Activated CD8-positive, alpha-beta memory T cell treated with anti-CD3 and anti-CD28 coated beads, Interleukin-2, amount 10 ng/mL, durations not matched to agents 7 days and 5 days (primary cell): ENCODE results near the gene NBPF14. TPM values are rescaled to one million over a fixed set of nuclear protein-coding genes. Genes with fewer than 3 reads are reported as not detected.
"Not testable (repeated sequence)": the region's sequence is repeated elsewhere in the genome, so short reads cannot be mapped to it uniquely, and the experiment has no call there.

ENCODE experiments used
- ATAC-seq: fragments of 150-1000 bp; cut with Tn5 transposase; one replicate; pipeline ENCODE4 v1.10.0; 2021; ENCODE audit warnings: moderate library complexity
- CTCF ChIA-PET: fragments of 350-600 bp; sonication (Branson Sonifier 250); formaldehyde crosslinking; loops from one replicate; lab custom pipeline; 2021; ENCODE audit warnings: antibody characterized with exemption; lab: Charles Lee
- DNase-seq: peaks from one replicate; pipeline ENCODE4 v3.0.0-alpha.2; 2020
- H3K27ac Mint-ChIP-seq: one replicate; pipeline ENCODE4 v1.8.0; 2021; ENCODE audit warnings: mild to moderate bottlenecking, mixed read lengths
- H3K27me3 Mint-ChIP-seq: one replicate; pipeline ENCODE4 v1.8.0; 2021; ENCODE audit warnings: mixed read lengths
- H3K36me3 Mint-ChIP-seq: one replicate; pipeline ENCODE4 v1.8.0; 2021; ENCODE audit warnings: mild to moderate bottlenecking, mixed read lengths
- H3K4me1 Mint-ChIP-seq: one replicate; pipeline ENCODE4 v1.8.0; 2021; ENCODE audit warnings: mixed read lengths
- H3K4me3 Mint-ChIP-seq: one replicate; pipeline ENCODE4 v1.8.0; 2021; ENCODE audit warnings: mild to moderate bottlenecking, moderate library complexity, mixed read lengths
- H3K9me3 Mint-ChIP-seq: one replicate; pipeline ENCODE4 v1.8.0; 2022; ENCODE audit warnings: low read depth, mixed read lengths
- total RNA-seq, 2 experiments: library from RNA; stranded (reverse); gene quantifications; one replicate each; pipeline ENCODE4 v1.2.3, GENCODE V29; 2021

The NBPF14 gene
- total RNA-seq, 2 experiments from 2014 or later: 21.3 to 25.2 TPM

GRCh38 chr1:148522072-148522471 lies 73.7 kb downstream of the NBPF14 start:
- H3K9me3 Mint-ChIP-seq, H3K36me3 Mint-ChIP-seq, H3K27me3 Mint-ChIP-seq, H3K4me1 Mint-ChIP-seq, CTCF ChIA-PET: not testable (repeated sequence)
- Mint-ChIP-seq H3K4me3 (peak overlapping the region; percentile 80), H3K27ac (peak overlapping the region; percentile 90)
- ATAC-seq: peak; percentile 42
- DNase-seq: peak; percentile 93

- H3K36me3 Mint-ChIP-seq, H3K4me3 Mint-ChIP-seq, ATAC-seq, H3K9me3 Mint-ChIP-seq, H3K27me3 Mint-ChIP-seq, CTCF ChIA-PET: not testable (repeated sequence)
- Mint-ChIP-seq H3K4me1 (peaks cover 13% of the 10 kb centered on the region), H3K27ac (peak overlapping the region; percentile 83)
- peak; percentile 41 for DNase-seq
Observed at GRCh38 chr1:148514310-148514709, 81.5 kb downstream of the NBPF14 start.

- ATAC-seq: peak; percentile 79
- CTCF ChIA-PET, H3K27me3 Mint-ChIP-seq, H3K4me3 Mint-ChIP-seq, H3K27ac Mint-ChIP-seq, H3K36me3 Mint-ChIP-seq, H3K9me3 Mint-ChIP-seq, DNase-seq: not testable (repeated sequence)
- H3K4me1 Mint-ChIP-seq: peaks cover 13% of the 10 kb centered on the region
Observed at GRCh38 chr1:148512571-148513184, 83.1 kb downstream of the NBPF14 start.

GRCh38 chr1:148493933-148494332 lies 101.9 kb downstream of the NBPF14 start:
- H3K27ac Mint-ChIP-seq, H3K4me3 Mint-ChIP-seq, H3K4me1 Mint-ChIP-seq, CTCF ChIA-PET, H3K36me3 Mint-ChIP-seq, ATAC-seq, H3K9me3 Mint-ChIP-seq, DNase-seq, H3K27me3 Mint-ChIP-seq: not testable (repeated sequence)

- H3K4me1 Mint-ChIP-seq, CTCF ChIA-PET, ATAC-seq, DNase-seq, H3K9me3 Mint-ChIP-seq, H3K4me3 Mint-ChIP-seq, H3K27ac Mint-ChIP-seq, H3K36me3 Mint-ChIP-seq, H3K27me3 Mint-ChIP-seq: not testable (repeated sequence)
Observed at GRCh38 chr1:148483029-148483428, 112.8 kb downstream of the NBPF14 start, which contains the start of gene PPIAL4G. Gene PPIAL4G (minus strand): TSS chr1:148483302. CDS start chr1:148483252, 50 bp downstream.

Other genes with a start within 250 kb of the NBPF14 start
- 1 to 10 TPM in 1 of 2 experiments, under 1 TPM in 1; 0.26 to 1.3 TPM for gene PPIAL4G, start 112.7 kb downstream of the NBPF14 start, total RNA-seq
- under 1 TPM in 1 of 2 experiments, not detected in 1; 0.84 TPM for gene NUDT4B, start 152.8 kb upstream of the NBPF14 start, total RNA-seq
- gene PDE4DIP, start 248.4 kb upstream of the NBPF14 start, total RNA-seq: 10 to 100 TPM; 25.9 to 40.8 TPM